Testis (tissue), 2 donors: ENCODE measurements around the gene PDLIM7.

Experiments
- CTCF ChIP-seq, 3 experiments: fragments of 450-650 bp in 2 of 3; fragments of 200-600 bp in 1 of 3; sonication (generic) in 1 of 3; IDR thresholded peaks; one replicate each; pipeline ENCODE4 v1.5.1; 2016 to 2019; ENCODE audit warnings: antibody characterized with exemption in 3 of 3, mild to moderate bottlenecking in 2 of 3, moderate library complexity in 1 of 3
- POLR2A ChIP-seq: fragments of 450-650 bp; IDR thresholded peaks from one replicate; pipeline ENCODE4 v1.6.1; 2017; ENCODE audit warnings: antibody characterized with exemption, mild to moderate bottlenecking, moderate library complexity

- TF ChIP-seq CTCF (IDR thresholded peaks at IDR 0.05) (no peak), POLR2A (no peak)
Measured at GRCh38 chr5:177538876-177539275, 41.5 kb upstream of the PDLIM7 start.
